Occipital lobe (tissue), 2 donors: Measurements from ENCODE around the gene OSBPL9. TPM values are rescaled to one million over a fixed set of nuclear protein-coding genes. Genes with fewer than 3 reads are reported as not detected.
"Not testable (repeated sequence)": the region's sequence is repeated elsewhere in the genome, so short reads cannot be mapped to it uniquely, and the experiment has no call there.

ENCODE experiments used
- DNase-seq: peaks from one replicate; lab custom pipeline; 2025; lab: John Stamatoyannopoulos, UW
- total RNA-seq: library from RNA; depleted of rRNA; stranded (reverse); fragments of >200 nt; gene quantifications from one replicate; pipeline ENCODE4 v1.2.3, GENCODE V29; 2014

Gene OSBPL9
- total RNA-seq, 1 donor from 2014 or later, result 68.3 TPM

DNA sequence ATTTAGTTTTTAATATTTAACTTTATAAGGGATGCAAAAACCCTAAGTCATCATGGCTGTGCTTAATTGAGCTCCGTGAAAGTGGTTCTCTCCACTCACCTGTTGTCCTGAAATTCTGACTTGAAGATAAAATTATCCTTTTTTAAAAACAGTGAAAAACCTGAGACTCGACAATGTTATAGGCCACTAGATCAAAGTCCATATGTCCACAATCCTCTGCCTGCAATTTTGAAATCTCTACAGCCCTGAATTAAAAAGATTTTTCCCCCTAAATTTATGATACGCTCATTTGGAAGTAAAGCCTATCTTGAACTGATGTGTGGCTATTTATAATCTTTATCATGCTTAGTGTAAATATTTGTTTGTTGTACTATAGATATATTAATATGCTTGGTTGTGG lies 18.7 kb downstream of the OSBPL9 start:
- DNase-seq, result no peak

DNA sequence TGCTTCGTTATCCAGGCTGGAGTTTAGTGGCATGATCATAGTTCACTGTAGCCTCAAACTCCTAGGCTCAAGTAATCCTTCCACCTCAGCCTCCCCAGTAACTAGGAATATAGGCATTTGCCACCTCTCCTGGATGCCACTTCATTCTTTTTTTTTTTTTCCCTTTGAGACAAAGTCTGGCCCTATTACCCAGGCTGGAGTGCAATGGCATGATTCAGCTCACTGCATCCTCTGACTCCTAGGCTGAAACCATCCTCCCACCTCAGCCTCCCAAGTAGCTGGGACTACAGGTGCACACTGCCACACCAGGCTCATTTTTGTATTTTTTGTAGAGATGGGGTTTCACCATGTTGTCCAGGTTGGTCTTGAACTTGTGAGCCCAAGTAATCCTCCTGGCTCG lies 19.3 kb downstream of the OSBPL9 start:
- DNase-seq, result no peak

DNA sequence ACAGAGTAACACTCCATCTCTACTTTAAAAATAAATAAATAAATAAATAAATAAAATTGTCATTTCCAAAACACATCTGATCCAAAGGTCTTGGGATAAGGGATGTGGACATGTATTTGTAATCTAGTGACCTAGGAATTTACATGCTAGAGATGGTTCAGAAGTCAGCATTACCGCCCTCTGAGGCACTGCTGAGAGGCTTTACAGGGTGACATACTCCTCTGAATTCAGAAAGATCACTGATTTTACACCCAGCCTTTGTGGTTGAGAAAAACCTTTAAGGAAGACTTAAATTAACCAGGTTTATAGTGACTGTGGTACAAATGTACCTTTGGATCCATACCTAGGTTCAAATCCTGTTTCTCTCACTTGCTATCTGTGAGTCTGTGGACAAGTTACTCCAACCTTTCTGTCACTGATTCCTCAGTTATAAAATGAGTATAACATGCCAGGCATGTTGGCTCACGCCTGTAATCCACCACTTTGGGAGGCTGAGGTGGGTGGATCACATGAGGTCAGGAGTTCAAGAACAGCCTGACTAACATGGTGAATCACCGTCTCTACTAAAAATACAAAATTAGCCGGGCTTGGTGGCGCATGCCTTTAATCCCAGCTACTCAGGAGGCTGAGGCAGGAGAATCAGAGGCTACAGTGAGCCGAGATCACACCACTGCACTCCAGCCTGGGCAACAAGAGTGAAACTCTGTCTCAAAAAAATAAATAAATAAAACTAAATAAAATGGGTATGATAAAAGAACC lies 20.1 kb downstream of the OSBPL9 start:
- no peak for DNase-seq

DNA sequence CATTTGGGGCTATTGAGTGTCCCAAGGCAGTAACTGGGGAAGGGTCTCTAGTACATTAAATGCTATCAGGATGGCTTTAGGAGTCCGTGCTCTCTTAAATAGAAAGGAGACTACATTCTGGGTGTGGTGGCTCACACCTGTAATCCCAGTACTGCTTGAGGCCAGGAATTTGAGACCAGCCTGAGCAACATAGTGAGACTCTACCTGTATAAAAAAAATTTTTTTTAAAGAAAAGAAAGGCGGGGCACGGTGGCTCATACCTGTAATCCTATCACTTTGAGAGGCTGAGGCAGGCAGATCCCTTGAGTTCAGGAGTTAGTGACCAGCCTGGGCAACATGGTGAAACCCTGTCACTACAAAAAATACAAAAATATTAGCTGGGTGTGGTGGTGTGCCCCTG lies 21.5 kb downstream of the OSBPL9 start:
- no peak for DNase-seq

DNA sequence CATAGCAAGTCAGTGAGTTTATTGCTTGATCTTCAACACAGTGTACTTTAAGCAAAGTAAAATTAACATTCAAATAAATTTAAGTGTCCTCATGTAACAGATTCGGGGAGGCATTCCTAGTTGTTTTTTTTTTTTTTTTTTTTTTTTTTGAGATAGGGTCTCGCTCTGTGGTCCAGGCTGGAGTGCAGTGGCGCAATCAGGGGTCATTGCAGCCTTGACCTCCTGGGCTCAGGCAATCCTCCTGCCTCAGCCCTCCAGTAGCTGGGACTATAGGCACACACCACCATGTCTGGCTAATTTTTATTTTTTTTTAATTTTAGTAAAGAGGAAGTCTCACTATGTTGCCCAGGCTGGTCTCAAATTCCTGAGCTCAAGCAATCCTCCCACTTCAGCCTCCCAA lies 22.8 kb downstream of the OSBPL9 start:
- no peak for DNase-seq

DNA sequence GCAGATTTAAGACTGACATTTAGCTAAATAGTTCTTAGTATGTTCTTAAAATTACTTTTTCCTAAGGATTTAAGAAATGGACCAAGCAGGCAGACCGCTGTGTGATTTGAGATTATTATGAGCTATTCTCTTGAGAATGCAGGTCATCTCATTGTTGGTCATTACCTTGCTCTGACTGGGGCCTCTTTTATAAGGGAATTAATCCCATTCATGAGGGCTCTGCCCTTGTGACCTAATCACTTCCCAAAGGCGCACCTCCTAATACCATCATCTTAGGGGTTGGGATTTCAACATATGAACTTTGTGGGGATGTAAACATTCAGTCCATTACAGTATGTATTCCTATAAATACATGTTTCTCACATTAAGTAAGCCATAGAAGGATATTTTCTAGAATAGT lies 24.2 kb downstream of the OSBPL9 start:
- DNase-seq, result no peak

DNA sequence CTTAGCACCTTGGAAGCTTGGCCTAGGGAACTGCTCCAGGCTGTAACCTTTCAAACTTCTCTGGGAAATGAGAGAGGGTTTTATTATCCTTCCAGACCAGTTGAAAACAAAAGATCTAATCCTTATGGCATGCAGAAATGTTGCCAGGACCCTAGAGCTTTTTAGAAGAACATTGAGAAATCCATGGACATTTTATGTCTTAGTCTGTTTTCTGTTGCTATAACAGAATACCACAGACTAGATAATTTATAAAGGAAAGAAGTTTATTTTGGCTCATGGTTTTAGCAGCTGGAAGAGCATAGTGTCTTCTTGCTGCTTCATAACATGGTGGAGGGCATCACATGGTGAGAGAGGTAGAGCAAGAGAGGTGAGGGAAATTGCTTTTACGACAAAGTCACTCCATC lies 25.8 kb downstream of the OSBPL9 start:
- no peak for DNase-seq

DNA sequence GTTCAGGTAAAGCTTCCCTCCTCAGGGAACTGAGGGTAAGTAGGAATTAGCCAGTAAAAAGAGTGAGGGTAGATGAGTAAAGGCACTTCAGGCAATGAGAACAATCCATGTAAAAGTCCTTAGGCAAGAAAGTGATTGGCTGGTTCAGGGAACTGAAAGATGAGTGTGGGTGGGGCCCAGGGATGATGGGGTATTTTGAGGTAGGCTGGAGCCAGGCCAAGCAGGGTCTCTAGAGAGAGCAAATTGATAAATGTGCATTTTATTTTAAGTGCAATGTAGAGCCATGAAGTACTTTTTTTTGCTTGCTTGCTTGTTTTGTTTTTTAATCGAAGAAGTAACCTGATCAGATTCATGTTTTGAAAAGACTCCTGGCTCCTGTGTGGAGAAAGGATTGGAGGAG lies 26.5 kb downstream of the OSBPL9 start:
- no peak for DNase-seq

DNA sequence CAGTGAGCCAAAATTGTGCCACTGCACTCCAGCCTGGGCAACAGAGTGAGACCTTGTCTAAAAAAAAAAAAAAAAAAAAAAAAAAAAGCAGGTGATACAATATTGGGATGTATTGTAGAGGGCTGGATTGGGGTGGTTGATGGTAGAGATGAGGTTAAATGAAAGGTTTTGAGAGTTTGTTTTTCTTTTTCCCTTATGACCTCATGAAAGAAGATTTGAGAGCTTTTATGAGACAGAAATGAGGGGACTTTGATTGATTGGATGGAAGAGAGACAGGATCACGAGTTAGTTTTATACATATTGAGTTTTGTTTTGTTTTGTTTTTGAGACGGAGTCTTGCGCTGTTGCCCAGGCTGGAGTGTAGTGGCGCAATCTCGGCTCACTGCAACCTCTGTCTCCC lies 27.1 kb downstream of the OSBPL9 start:
- DNase-seq, result no peak

DNA sequence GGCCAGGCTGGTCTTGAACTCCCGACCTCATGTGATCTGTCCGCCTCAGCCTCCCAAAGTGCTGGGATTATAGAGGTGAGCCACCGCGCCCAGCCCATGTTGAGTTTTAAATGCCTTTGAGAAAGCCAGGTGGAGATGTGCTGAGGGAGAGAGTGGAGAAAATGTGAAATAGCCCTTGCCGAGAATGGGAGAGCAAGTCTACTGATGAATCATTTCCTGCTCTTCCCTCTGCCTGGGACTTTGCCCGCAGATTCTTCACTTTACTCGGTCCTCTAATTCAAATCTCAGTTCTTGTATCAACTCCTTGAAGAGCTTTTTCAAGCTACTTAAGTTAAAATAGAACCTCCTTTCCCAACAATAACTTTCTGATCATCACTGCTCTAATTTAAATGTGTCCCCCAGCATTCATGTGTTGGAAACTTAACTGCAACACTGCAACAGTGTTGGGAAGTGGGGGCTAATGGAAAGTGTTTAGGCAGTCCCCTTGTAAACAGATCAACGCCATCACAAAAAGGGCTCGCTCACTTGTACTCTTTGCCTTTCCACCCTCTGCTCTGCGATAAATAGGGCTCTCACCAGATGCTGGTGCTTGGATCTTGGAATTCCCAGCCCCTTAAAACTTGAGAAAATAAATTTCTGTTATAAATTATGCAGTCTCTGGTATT lies 27.8 kb downstream of the OSBPL9 start:
- no peak for DNase-seq

DNA sequence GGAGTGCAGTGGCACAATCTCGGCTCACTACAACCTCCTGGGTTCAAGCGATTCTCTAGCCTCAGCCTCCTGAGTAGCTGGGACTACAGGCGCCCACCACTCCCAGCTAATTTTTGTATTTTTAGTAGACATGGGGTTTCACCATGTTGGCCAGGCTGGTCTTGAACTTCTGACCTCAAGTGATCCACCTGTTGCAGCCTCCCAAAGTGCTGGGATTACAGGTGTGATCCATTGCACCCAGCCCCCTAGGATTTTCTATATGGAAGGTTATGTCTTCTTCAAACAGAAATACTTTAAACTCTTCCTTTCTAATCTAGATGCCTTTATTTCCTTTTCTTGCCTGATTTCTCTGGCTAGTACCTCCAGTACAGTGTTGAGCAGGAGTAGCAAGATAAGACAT lies 29.7 kb downstream of the OSBPL9 start:
- DNase-seq, result not testable (repeated sequence)

DNA sequence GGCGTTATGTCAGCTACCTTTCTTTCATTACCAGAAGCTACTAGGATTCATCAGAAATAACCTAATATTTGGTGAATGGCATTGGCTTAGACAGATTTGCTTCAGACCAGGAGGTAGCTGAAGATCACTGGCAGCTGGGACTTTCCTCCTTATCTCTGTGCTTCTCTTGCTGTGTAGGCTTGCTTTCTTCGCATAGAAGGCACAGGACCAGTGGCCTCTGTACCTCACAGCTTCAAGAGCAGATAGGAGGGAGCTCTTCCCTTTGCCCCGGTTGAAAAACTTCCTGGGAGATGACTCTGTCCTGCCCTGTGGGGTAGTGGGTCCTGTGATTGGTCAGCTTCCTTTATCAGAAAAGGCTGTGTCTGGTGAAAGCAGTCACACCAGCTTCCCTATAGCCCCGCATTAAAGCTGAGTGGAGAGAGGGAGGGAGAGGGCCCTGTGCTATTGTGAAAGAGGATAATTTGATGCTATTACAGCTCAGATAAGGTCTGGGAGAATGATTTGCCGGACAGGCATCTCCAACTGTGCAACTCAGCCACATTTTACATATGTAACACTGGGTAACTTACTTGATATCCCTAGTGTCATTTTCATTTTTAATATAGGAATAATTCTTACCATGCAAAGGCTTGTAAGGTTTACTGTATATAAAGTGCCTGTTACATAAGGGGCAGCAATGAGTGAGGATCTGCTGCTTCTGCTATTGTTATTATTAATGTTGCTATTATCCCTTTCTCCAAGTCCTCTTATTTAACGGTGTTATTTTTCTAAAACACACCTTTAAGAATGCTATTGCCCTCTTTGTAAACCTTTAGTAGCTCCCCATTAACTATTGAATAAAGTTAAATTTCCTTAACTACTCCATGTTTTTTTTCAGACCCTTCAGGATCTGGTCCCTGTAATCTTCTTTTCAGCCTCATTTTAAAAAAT lies 31.6 kb downstream of the OSBPL9 start:
- DNase-seq, result no peak

DNA sequence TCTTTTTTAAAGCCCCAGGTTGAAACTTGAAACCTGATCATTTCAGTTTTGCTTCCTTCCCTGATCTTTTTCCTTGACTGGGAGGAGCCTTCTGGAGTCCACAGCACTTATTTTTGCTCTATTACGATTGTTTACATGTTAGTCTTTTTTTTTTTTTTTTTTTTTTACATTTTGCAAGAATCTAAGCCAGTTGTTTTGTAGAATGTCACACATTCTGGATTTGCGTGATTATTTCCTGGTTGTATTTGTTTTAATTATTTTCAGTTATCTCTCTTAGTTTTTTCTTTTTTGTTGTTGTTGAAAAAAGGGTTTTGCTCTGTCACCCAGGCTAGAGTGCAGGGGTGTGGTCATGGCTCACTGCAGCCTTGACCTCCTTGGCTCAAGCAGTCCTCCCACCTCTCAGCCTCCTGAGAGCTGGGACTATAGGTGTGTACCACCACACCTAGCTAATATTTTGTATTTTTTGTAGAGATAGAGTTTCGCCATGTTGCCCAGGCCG lies 32.8 kb downstream of the OSBPL9 start:
- no peak for DNase-seq

DNA sequence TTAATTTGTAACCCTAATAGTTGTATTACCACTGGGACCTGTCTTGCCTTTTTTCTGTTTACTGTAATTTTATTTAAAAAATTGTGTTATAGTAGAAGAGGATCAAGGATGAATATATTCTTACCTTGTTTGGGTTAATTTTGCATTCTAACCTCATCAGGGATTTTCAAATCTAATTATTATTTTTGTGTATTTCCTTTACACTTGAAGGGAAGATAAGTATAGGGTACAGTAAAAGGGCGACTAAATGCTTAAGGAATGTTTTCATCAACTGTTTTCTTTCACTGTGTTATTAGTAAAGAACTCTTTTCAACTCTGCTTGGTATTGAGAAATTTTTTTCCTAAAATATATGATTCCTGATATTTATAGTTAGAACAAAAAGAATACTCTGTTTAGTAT lies 33.3 kb downstream of the OSBPL9 start:
- no peak for DNase-seq

DNA sequence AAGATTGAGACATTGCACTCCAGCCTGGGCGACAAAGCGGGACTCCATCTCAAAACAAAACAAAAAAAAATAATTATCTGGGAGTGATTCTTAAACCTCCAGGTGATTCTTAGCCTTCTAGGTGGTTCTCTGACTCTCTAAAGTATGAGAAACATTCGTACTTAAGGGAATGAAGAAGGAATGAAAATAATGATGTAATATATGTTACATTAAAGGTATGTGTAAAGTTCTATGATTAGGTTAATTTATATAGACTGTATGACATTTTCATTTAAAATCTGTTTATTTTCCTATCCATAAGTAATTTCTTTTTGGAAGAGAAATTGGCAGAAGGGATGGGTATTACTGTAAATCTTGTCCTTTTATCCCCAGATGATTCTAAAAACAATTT lies 34.7 kb downstream of the OSBPL9 start:
- DNase-seq, result no peak

DNA sequence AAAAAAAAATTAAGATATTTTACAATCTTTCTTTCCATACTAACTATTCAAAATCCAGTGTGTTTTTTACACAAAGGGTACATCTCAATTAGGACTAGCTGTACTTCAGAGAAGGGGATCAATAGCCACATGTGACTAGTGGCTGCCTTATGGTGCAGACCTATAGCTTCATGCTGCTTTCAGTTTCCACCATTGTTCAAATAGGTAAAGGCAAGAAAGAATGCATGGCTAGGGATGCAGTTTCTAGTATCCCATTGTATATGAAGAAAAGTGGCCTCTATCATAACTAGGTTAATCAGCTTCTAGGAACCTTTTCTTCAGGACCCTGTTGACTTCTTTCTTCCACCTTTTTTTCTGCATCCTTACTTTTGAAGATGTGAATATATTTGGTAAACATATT lies 35.7 kb downstream of the OSBPL9 start:
- no peak for DNase-seq

DNA sequence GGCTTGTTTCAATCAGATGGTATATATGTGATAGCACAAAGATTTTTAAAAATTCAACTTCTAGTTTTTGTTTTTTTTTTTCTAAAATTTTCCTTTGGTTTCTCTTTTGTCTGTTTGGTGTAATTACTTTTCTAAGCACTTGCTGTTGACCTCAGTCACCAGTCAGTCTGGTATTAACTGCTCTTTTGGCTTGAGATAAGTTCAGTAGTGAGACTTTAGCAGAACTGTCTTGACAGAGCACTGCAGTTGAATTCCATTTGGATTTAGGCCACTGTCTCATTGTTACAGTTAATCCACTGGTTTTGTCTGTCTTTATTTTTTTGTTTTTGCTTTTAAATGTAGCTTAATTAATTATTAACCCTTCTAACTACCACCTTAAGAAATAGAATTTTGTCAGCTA lies 36.2 kb downstream of the OSBPL9 start:
- DNase-seq, result no peak

DNA sequence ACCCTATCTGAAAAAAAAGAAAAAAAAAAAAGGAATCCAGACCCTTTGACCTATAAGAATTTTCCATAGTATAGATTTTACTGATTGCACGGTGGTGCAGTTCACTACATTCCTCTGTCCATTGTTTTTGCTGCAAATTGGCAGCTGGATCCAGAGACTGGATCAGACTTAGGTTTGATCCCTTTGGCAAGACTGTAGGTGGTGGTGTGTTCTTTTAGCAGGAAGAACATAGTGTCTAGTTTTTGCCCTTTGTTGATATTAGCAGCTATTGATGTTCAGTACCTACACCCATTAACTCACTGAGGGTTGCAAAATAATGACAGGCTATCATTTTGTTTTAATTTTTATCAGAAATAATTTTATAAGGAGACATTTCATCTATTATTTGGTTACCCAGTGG lies 37.1 kb downstream of the OSBPL9 start:
- no peak for DNase-seq

DNA sequence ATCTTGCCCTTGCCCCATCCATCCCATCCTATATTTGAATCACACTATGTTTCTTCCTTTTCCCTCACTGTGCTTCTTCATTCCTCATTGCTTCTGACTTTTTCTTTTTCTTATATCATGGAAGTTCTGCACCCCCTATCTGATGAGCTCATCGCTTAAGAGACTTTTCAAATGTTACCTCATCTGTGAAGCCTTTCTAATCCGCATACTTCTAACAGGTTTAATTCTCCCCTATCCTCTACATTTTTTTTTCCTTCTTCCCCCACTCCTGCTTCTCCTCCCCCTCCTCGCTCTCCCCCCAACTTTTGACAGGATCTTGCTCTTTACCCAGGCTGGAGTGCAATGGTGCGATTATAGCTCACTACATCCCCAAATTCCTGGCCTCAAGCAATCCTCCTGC lies 39.5 kb downstream of the OSBPL9 start:
- no peak for DNase-seq

DNA sequence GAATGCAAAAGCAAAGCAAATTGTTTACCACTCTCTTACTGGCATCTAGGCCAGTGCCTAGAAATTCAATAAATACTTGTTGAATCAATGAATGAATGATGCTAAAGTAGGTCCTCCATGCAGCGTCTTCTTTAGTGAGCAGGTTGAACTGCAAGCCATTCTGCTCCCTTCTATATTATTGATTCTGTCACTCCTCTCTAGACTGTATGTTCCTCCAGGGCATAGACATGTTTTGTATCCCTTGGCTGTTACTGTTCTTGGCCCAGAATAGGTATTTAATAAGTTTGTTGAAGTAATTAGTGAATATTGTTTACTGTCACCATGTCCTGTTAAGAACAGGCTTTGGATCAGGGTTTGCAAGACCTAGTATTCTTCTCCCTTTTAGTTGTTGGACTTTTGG lies 43.7 kb downstream of the OSBPL9 start:
- DNase-seq, result no peak

DNA sequence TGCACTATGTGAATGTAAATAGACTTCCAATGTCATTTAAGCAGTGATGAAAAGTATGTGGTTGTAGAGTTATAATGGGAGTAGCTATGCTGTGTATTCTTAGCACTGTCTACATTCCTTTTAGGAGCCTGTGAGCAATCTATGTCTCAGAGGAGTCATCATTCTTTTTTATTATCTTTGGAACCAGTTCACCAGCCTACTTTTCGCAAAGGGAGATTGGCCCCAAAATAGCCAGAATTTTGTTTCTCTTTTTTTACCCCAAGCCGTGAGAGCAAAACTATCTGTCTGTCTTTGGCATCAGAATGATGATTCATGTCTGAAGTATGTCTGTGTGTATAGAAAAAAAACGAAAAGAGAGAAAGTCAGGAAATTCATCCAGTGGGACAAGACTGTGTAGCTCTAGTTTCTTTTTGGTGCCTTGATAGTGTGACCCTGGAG lies 44.2 kb downstream of the OSBPL9 start:
- DNase-seq, result no peak

DNA sequence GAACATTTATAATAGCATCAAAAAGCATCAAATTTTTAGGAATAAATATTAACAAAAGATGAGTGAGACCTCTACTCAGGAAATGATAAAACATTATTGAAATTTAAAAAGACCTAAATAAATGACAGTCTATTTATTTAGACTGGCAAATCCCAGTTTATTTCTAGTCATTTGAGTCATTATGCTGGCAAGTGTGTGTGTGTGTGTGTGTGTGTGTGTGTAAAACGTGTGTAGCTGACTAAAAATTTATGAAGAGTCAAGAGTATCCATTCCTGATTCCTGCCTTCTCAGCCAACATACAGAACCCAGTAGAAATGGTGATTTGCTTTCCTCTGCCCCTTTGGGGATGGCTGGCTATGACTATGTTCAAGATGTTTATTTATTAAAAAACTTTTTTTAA lies 46.2 kb downstream of the OSBPL9 start:
- no peak for DNase-seq
